Dermis blood vessel endothelial cell (primary cell): ENCODE measurements around the gene ZDHHC14. TPM values are rescaled to one million over a fixed set of nuclear protein-coding genes. Genes with fewer than 3 reads are reported as not detected.
"Not testable (repeated sequence)": the region's sequence is repeated elsewhere in the genome, so short reads cannot be mapped to it uniquely, and the experiment has no call there.

Experiments used
- DNase-seq: peaks from one replicate; pipeline ENCODE4 v3.0.0; 2010
- total RNA-seq: library from RNA; depleted of rRNA; stranded (reverse); fragments of >200 nt; gene quantifications from 2 replicates; pipeline ENCODE4 v1.2.3, GENCODE V29; 2014

Gene ZDHHC14
- total RNA-seq, 1 donor from 2014 or later, result 32.8 TPM

DNA sequence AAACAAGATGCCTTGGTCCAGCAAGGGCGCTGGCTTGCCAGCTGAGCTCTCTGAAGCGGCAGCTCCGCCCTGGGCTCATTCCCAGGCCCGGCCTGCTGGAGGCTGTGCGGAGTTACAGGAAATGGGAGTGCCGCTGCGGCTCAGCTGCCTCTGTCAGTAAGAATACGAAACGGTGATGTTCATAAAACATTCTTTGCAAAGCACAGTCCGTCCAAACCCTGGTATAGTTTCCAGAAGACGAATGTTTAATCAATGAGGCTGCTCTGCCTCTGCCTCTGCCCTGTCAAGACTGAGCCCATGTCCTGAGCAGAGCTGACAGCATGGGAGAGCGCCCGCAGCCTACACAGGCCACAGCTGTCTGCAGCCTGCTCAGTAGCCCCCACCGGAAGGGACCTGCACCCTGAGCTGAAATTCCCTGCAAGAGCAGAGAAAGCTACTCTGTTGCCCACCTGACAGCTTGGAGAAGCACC, 288.8 kb downstream of the ZDHHC14 start:
- DNase-seq, result peak; percentile 76

DNA sequence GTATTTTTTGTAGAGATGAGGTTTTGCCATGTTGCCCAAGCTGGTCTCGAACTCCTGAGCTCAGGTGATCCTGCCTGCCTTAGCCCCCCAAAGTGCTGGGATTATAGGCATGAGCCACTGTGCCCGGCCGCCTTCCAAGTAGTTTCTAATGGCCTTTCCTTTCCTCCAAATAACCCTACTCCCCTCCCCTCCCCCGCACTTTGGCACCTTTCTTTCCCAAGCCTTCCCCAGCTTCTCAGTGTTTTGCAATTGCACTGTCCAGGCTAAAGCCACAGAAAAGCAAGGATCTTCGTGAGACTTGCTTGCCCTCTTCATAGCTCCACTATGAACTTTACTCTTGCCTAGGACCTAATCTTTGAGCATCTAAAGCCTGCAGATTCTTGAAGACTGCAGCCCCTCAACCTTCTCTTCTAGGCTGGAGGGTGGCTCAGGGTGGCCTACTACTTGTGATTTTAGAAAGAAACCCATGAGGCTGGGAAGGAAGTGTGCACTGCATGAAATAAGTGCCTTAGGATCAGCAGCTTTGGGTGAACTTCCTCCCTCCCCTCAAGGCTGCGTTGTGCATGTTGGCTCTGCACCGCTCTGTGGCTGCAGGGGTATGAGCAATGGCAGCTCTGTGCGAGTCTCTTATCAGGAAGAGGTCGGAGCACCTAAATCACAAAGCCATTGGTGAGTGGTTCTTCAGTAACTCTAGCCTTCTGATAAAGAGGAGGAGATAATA, 289.6 kb downstream of the ZDHHC14 start:
- DNase-seq, result no peak

DNA sequence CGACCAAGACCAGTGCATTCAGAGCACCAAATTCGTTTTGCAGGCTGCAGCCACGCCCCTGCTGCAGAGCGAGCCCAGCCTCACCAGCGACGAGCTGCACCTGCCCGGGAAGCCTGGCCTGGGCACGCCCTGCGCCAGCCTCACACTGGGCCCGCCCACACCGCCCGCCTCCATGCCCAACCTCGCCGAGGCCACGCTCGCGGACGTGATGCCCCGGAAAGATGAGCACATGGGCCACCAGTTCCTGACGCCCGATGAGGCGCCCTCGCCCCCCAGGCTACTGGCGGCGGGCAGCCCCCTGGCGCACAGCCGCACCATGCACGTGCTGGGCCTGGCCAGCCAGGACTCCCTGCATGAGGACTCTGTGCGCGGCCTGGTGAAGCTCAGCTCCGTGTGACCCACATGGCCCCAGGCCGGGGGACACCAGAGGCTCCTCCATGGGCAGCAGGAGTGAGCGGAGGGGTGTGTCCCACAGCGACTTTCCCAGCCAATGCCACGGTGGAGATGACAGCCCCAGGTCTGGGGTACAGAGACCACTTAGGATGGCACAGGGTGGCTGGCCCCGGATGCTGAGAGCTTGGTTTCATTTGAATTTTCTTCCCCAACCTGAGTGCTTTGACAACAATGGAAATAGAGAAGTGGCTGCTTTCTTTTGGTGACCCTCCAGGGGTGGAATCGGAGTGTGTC, 291.9 kb downstream of the ZDHHC14 start:
- DNase-seq, result no peak

DNA sequence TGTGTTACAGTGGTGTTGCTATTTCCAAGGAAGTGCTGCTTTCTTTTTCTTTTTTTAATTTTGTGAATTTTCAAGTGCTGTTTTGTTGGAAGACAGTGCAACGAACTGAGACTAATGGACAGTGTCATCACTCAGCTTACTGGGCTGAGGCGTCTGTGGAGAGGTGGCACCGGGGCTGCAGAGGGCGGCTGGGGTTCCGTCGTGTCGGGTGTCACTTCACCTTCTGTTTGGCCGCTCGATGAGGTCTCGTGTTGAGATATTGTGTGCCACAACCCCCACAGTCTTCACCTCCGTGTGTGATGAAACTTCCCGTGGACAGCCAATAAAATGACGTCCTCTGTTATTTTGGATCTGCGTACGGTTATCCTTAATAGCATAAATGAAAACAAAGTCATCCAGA, 292.6 kb downstream of the ZDHHC14 start:
- DNase-seq, result no peak

DNA sequence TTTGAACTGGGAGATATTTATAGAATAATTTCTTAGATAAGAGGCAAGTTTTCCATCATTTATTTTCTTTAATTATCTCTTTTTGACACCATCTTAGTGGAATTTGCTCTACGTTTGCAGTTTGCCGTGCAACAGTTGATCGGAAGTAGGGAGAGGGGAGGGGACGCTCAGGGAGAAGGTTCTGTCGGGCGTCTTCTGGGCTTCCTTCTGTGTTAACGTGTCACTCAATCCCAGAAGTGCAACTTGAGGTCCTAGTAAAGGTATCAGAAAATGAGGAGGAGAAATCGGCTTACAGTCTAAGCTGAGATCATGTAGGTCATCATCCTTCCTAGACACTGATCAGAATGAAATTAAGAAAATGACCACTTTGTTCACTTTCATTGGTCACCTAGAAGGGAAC, 293.1 kb downstream of the ZDHHC14 start:
- DNase-seq, result no peak

DNA sequence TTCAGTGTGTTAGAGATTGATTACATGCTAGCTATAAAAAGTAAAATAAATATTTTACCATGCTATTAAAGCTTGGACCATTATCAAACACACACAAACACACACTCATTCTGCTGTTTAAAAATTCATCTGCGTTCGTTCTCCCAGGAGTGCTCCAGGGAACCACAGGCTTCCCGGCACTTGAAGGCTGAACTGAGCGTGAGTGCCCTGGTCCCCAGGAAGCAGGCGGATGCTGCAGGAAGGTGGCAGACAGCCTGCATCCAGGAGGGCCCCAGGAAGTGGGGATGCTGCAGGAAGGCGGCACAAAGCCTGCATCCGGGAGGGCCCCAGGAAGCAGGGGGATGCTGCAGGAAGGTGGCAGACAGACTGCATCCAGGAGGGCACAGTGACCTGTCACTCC, 294.8 kb downstream of the ZDHHC14 start:
- no peak for DNase-seq

DNA sequence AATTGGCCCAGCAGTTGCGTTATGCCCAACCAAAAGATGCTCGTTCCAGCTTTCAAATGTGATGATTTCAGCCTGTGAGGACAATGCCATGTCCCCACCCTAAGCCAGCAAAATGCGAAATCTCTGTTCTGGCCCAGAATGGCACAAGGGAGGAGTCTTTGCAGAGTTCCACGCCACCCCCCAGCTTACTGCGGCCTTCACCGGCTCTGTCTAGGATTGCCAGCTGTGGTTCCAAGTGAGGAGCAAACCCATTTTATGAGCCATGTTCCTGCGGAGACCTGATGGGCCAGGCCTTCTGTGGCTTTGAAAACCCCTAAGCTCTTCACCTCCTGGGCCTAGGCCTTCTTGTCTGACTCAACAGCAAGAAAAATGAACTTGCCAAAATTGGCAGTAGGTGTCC, 295.3 kb downstream of the ZDHHC14 start:
- DNase-seq, result no peak

DNA sequence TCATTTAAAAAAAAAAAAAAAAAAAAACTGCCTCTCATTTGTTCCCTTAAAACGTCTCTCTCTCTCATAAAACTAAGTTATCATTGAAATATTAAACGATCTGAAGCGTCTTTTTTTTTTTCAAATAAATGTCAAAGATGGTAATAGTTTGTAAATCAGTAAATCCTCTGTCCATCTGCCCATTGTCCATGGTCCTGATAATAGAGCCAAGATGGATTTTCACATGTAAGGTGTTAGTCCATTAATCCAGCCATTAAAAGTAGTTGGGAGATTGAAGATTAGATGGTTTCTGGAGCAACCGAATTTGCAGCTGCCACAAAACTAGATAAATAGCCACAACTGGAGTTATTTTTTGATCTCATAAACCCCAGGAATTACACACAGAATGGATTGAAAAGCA, 296.2 kb downstream of the ZDHHC14 start:
- DNase-seq, result no peak

DNA sequence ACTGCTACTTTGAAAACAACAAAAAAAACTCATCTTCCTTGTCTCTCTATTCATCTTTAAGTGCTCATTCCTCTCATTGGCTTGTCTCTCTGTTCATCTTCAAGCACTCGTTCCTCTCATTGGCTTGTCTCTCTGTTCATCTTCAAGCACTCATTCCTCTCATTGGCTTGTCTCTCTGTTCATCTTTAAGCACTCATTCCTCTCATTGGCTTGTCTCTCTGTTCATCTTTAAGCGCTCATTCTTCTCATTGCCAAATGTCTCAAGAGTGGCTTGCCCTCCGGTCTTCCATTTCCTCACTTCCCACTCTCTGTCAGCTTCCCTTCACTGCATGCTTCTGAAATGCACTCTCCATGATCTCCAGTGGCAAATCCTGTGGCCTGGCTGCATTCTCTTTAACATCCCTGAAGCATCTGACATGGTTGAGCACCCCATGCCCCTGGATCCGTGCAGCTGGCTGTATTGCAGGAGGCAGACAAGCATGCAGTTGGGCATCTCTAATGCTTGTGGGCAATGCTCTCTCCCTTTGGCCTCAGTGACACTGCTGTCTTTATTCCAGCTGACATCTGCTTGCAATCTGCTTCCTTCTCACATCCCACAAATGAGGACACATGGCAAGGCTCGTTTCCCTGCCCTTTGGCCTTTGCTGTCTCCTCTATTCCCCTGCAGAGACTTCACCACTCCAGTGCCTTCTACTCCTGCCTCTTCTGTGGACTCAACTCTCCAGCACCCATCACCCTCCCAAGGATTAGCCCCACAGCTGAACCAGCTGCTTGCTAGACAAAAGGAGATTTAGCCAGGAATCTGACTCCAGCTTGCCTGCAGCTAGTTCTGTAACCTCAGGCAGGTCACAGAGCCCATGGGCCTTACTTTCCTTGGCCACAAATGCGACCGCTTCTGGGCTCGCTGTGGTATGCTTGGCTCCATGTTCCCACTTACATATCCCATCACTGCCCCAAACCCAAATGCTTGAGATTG, 298.9 kb downstream of the ZDHHC14 start:
- no peak for DNase-seq

DNA sequence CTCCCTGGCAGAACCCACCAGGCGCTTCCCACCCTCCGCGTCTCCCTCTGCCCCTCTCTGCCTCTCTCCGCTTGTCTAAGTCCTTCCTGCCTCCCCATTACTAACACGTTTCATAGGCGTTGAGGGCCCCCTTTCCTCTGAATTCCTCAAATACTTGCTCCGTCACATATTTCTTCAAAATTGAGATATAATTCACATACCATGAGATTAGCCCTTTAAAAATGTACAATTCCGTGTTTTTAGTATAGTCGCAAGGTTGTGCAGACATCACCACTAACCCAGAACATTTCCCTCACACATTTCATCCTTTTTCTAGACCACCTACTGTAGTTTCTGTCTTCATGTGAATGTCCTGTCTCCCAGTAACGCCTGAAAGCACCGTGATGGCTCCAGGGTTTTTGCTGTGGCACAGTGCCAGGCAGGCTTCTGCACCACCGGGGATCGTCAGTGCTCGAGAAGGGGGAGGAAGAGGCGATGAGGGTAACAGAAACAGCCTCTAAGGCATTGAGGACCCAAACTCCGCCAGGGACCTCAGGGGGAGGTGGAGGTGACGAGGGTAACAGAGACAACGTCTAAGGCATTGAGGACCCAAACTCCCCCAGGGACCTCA, 300.2 kb downstream of the ZDHHC14 start:
- DNase-seq, result no peak

DNA sequence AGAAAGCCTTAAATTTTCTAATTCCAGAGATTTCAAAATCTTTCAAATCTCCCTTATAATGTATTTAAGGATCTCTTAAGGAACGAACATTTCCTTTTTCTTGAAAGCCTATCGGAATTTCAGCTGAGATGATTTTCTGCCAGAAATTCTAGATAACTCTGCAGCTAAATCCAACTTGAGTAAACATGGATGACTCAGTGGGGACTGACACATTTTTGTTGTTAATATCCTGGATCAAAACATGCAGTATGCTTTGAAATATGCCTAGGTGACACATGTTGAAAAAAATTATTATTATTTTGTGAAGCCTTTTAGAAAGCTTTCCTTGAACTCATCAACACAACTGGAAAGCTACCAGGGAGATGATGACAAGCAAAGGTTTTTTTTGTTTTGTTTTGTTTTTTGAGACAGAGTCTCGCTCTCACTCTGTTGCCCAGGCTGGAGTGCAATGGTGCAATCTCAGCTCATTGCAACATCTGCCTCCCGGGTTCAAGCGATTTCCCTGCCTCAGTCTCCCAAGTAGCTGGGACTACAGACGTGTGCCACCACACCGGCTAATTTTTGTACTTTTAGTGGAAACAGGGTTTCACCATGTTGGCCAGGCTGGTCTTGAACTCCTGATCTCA, 302.0 kb downstream of the ZDHHC14 start:
- DNase-seq, result peak; percentile 42

DNA sequence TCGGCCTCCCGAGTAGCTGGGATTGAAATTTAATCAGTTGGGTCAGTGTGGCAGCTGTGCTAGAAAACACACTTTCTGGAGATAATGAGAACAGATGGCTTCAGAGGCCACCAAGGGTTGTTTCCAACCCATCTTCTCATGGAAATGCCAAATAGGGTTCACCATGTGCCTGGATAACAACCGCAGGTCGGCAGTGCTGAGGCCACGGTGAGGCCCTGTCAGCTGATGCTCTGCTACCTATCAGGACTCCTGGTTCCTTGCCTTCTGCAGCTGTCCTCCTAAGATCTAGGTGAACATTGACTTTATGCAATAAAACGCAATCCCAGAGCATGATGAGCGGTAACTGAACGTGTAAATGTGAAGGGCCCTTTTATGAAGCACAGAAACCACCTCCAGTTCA, 302.7 kb downstream of the ZDHHC14 start:
- DNase-seq, result no peak

DNA sequence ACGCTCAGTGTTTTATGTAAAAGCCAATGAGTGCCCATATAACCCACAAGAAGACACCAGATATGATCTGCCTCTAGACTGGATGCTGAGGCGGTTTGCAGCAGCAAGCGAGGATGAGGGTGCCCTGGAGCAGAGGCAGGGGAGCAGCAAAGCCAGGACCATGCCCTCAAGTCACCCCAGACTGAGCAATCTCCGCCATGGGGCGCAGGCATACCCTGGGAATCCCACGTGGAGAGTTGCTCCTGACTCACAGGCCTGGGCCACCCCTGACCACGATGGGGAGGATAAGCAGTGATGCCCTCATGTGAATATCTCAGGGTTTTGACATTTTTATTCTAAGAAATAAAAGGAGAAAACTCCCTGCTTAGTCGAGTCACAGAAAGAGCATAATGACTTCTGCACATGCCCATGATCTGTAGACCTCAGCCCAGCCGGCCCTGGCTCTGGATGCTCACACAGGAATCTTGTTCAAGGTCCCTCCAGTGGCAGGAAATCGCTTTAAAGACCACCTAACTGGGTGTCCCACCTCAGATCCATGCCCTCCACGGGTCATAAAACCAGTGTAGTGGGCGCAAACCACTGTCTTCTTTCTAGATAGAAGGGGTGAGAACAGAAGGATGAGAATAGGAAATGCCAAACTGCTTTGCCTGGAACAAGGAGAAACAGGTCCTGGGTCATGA, 303.8 kb downstream of the ZDHHC14 start:
- DNase-seq, result no peak

DNA sequence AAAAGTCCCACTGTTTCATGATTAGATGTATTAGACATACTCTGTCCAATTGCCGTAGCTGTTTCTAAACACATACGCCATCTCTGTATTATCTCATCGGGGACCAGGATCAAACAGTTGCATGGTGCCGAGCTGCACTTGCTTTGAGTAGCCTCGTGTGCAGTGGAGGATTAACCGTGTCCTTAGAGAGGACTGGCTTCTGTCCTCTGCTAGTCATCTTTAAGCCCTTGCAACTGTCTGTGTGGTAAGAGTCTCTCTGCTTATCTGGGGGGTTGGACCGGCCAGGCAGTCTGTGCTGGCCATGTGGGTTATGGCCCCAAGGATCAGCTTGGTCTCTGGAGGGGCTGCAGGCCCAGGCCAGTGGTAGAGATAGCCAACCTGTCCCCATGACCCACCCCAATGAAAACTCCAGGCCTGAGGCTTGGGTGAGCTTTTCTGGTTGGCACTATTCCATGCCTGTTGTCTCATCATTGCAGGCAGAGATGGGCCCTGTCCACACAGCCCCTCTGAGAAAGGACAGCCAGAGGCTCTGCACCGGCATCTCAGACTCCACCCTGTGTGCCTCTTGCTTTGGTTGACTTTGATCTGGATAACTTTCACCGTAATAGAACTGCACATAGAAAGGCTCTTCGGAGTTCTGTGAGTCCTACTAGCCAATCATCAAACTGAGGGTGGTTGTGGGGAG, 304.7 kb downstream of the ZDHHC14 start:
- no peak for DNase-seq

DNA sequence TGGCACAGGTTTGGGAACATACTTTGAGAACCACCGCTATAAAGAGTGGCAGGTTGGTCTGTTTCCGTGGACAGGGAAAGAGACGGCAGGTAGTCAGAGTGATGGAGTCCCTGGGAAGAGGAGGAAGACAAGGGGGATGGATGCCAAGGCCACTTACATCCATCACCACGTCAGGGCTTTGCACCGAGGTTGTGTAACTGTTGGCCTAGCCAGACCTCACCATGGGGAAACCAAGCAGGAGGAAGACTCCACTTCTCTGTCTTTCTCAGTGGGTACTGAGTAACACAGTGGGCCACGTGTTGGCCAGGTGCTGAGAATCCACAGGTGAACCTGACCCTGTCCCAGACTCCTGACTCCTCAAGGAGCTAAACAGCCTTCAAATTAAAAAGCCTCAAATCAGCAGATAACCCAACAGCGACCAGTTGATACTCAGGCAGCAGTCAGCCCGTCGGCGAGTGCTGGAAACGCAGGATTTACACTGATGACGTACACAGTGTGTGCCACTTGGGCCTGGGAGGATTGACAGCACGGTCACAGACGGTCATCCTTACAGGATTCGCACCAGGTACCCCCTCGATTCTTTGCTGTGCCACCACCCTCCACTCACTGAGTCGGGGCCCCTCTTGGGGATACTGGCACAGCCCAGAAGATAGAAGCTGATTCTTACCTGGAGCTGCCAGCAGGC, 307.4 kb downstream of the ZDHHC14 start:
- no peak for DNase-seq

DNA sequence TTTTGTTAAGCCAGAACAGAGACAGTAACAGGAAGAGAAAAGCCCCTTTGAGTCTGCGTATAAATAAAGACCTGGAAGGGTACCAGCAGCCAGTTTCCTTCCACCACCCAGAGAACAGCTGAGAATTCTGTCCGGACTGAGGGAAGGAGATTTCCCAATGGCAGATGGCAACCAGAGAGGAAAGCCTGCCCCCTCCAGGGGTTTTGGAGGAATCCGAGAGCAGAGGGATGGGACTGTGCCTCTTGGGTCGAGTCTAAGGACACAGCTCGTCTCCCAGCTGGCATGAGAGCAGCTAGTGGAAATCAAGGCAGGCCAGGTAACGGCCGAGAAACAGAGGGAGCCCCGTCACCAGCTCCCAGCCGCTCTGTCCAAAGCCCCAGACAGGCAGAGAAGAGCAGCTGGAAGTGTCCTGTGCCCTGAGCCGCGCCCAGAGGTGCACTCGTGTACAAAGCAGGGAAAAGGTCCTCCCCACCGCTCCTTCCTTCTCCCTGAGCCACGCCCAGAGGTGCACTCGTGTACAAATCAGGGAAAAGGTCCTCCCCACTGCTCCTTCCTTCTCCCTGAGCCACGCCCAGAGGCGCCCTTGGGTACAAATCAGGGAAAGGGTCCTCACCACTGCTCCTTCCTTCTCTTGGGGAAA, 308.1 kb downstream of the ZDHHC14 start:
- peak; percentile 30 for DNase-seq

DNA sequence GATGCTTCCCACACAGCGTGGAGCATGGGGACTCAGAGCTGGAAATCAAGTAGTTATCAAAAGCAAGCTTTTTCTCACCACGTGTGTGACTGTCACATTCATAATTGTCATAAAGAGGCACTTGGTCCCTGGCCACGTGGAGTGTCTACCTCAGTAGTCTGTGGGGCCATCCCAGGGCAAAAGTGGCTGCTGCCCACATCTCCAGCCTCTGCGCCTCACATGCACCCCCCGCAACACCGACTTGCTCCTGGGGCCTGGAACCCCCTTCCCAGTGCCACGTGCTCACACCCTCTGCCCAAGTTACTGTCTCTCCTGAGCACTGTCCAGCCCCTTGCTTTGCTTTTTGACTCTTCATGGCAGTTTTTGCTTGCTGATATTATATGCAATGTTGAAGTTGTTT, 308.9 kb downstream of the ZDHHC14 start:
- no peak for DNase-seq

DNA sequence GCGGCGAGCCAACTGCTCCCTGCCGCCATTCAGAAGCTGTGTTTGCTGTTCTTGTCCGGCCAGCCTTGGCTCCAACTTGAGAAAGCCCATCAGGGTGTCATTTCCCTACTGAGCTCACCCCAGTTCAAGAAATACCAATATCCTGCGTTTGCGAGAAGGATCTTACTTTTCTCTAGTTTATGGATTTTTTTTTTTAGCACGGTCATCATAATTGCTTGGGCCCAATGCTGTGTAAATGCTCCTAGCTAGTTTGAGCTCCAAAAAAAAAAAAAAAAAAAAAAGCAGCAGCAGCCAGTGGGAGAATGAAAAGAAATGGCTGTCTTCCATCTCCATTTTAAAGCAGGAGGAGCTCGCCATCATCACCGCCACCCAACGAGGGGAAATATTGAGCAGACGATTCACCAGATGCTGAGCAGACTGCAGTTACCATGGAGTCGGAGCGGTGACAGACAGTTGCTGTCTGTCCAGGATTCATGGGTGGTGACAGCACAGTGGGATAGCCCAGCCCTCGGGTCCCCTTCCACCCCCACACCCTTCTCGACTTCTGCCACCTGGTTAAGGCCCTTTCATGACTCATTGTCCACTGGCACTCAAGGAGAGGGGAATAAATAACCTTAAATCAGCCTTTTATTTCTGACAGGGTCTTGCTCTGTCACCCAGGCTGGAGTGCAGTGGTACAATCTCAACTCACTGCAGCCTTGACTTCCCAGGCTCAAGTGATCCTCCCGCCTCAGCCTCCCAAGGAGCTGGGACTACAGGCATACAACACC, 309.6 kb downstream of the ZDHHC14 start:
- no peak for DNase-seq

DNA sequence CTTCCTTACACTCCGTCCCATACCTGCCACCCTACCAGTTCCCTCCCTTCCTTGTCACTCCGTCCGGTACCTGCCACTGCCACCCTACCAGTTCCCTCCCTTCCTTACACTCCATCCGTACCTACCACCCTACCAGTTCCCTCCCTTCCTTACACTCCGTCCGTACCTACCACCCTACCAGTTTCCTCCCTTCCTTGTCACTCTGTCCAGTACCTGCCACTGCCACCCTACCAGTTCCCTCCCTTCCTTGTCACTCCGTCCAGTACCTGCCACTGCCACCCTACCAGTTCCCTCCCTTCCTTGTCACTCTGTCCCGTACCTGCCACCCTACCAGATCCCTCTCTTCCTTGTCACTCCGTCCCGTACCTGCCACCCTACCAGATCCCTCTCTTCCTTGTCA, 310.6 kb downstream of the ZDHHC14 start:
- DNase-seq, result not testable (repeated sequence)
